HG03378 (cell line): ENCODE measurements around the gene KLF7.

ENCODE experiments used
- ATAC-seq: cut with Tn5 transposase; IDR thresholded peaks from one replicate; pipeline ENCODE4 v1.9.1; 2021; ENCODE audit warnings: mild to moderate bottlenecking, moderate library complexity; ENCODE audit not compliant: unreplicated experiment

KLF7 gene

DNA sequence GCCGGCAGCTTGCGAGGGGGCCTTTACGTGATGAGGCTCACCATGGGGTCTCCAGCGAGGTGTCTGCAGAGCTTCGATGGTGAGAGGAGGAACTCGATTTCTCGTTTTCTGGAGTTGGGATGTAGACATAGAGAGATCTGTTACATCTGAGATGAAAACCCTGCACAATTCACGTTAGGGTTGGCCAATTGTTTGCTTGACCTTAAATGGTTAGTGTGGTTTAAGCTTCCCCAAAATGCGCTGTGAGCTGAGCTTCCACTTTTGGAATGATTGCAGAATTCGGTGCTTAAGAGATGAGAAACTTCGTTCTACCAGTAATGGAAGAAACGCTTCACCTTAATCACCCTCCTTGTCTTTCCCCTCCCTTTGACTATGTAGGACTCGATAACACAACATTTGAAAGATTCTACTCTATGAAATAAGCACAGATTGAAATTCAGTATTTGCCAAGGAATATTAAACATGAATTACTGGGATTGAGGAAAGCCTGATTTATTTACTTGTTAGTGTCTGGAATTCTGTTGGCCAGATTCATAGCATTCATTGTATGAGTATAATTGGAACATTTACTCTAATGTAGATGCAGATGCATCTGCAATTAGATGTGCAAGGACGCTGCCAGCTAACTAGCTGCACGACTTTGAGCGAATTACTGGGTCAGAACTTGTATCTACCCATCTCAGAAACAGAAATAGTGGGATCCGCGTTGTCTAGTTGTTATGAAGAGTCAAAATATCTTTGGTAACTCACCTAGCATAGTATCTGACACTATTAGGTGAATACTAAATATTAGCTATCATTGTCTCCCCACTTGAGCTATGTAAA, 1.6 kb upstream of the KLF7 start:
- peak; percentile 10 for ATAC-seq

GRCh38 chr2:207166349-207167098, 776 bp upstream of the KLF7 start:
- ATAC-seq = peak; percentile 26

- ATAC-seq = peak; percentile 93
These were observed 246 bp upstream of the KLF7 start for GRCh38 chr2:207166039-207166348.

GRCh38 chr2:207164006-207164831, 1.5 kb downstream of the KLF7 start:
- no peak for ATAC-seq

GRCh38 chr2:207163756-207164005, 2.1 kb downstream of the KLF7 start:
- no peak for ATAC-seq

DNA sequence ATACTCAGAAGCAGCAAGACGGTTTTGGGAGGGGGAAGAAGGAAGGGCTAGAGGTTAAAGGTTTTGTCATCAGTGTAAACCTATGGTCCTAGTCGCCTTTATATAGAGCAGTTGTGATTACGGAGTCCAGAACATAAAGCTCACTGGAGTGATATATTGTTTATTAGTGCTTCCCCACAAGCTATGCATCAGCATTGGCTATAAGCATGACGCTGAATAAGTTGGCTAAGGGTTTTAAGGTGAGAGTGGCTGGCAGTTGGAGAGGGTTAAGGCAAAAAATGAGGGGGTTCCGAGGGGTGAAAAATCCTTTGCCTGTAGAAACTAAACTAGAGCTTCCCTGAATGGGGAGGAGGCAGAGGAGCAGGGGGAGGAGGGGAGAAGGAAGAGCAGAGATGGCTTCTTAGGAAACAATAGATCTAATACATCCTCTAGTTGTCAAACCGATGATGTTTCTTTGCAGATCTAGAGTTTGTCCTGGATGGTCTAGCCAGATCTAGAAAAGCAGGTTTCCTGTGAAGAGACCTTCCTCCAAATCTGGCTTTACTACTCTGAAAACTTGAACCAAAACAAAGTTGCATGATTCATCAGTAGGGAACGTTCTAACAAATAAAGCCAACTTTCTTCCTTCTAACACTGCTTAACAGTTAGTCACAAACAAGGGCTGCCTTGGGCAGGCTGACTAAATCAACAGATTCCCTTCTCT, 2.5 kb downstream of the KLF7 start:
- no peak for ATAC-seq

DNA sequence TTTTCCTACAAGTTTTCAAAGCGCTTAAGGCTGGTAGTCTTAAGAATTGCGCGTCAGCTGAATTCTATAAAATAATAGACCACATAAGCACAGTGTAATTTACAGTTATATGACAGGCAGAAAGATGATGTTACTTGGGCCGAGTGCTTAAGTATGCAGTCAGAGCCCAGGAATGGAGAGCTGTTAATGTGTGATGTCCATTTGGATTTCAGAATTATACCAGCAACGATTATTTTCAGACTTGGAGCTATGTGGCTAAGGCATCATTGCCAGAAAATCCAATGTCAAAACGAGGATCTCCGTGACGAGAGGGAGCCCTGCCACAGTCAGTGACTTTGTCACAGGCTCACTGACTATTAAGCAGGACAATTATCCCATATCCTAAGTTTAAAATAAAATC, 3.4 kb downstream of the KLF7 start:
- ATAC-seq = no peak

DNA sequence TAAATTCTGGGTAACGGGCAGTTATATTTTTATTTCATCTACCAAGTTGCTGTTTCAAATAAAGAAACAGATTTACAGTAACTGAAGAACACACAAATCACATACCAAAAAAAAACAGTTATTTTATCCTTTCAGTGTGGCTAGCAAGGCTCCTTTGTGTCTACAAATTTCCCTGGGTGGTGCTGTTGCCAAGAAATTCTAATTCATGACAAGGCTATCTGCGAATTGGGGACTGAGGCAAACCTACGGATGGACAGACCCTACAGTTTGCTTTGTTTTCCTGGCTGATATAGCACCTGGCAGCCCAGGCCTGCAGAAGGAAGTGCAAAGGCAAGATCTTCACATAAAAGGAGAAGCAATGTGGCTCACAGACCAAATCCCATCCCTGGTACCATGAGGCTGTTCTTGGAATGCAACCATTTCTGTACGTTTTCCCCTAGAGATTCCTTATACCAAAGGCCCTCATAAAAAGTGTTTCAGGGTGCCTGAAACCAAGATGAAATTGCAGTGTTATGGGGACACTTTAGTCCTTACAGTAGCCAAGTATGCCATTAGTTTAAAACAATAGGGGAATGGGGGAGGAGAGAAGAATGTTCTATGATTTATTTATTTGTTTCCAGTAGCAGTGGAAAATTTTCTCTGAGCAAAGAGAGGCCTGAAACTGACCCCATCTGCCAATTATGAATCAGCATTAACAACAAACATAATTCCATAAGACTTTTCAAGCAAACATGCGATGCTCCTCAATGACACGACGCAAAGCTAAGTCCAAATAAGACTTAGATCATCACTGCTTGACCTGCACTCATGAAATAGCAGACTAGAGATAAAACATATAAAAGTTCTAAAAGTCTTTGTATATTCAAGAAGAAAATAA, 4.3 kb downstream of the KLF7 start:
- no peak for ATAC-seq

DNA sequence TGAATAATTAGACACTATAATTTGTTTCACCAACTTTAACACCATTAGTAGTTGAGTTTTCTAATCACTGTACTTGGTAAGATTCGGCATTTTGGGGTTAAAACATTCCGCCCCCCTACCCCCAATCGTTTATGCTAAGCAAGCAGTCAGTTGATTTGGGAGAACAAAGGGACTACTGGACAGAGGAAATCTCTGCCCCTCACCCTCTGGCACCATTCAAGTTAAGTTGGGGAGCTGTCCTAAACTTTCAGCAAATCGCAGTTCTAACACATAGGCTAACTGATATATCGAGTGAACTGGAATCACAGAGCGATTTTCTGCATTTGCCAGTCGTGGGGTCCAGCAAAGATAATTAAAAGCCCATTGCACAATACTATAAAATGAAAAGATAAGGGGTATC, 5.6 kb downstream of the KLF7 start:
- no peak for ATAC-seq

- ATAC-seq = no peak
These were observed 6.7 kb downstream of the KLF7 start for GRCh38 chr2:207159002-207159401.

GRCh38 chr2:207157731-207158130, 8.0 kb downstream of the KLF7 start:
- no peak for ATAC-seq

DNA sequence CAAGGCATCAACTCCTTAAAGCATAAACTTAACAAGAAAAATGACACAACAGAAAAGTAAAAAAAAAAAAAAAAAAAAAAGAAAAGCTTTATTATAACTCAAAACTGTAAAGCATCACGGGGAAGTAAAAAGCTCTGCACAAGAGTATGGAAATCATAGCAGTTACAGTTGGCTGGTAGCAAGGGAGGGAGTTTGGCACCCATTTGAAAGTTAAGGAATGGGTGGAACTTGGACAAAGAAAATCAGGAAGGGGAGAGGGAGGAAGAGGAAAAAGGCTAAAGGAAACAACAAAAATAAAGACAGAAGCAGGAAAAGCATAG, 8.6 kb downstream of the KLF7 start:
- ATAC-seq = no peak

DNA sequence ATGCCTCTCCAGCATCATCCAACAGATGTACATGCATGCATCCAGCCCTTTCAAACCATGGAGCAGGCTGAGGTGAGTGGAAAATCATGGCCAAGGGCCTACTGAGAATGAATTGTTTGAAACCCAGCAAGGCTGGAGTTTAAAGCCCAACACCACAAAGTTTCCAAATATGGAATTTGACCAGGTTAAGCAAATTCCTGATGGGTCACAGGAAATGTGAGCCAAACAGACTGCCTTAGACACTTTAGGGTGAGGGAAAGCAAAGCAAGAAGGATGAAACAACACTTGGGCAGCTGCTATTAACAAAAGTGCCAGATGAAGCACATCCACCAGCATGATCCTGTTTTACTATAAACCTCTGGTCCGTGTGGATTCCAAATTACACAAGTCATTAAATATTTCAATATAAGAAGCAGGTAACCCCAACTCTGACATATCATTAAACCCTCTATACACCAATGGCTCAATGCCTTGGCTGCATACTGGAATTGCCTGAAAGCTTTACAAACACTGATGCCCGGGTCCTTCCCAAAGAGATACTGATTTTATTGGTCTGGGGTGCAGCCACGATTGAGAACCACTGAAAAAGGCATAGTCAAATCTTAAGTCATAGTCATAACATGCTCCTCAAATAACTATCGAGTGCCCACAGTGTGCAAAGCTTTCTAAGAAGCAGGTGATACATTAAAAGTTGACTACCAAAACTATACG, 9.1 kb downstream of the KLF7 start:
- ATAC-seq = peak; percentile 77

- ATAC-seq = no peak
These were observed 10.0 kb downstream of the KLF7 start for GRCh38 chr2:207155516-207156444.

DNA sequence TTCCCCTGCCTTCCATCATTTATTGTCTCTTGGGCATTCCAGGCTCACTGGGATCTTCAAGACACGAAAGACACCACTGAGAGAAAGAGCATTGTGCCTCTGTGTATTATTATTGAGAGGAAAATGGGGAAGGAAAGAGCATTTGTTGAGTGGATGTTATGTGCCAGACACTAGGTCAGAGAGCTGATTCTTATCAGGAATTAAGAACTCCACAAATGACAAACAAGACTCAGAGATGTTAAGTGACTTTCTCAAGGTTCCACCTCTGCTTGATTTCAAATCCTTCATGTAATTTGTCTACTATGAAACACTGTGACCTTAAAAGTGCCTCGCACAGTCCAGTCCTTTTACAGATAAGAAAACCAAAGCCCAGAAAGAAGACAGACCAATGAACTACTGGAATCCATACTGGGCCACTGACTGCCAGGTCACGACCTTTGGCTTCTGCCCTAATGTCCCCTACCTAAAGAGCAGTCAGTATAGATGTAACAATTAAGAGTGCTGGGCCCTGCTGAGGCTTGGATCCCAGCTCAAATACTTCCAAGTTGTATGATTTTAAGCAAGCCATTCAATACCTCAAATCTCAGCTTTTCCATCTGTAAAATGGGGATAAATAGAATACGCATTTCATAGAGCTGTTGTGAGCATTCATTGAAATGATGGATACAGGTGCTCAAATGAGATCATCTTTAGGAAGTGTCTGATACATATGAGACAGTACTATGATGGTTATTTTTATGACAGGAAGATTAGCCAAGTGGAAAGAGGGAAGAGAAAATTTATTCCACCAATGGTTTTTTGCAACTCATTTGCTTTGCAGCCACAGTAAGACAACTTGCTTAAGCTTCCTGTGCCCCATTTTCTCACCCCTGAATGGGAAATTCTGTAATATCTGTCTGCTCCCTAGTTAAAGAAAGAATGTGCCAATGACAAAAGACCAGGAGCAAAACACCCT, 10.9 kb downstream of the KLF7 start:
- ATAC-seq = no peak

DNA sequence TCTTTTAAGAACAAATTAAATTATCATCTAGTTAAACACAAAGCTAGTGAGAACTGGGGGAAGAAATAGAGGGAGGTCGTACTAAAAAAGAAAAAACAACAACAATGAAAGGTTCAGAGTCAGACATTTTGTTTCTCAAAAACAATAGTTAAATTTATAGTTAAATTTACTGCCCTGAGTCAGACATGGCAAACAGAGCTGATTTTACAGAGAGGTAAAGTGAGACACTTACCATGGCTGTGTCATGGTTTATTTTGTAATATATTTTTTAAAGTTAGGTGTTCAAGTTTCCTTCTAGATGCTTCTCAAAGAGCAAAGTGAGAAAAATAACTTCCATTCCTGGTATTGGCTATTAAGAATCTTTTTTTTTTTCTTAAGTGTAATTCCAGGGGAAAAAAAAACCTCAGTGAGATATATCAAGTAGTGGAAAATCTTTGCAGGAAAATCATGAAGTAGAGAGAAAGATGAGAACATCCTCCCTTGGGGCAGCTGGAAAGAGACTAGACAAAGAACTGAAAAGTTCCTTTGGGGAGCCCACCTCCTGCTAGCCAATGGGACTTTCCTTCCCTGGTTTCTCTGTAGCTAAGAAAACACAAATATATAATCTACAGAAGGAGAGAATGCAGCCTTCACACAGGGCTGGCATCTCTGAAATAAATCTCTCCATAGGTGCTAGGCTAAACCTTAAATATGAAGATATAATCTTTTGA, 12.3 kb downstream of the KLF7 start:
- no peak for ATAC-seq

- ATAC-seq = no peak
These were observed 14.7 kb downstream of the KLF7 start for GRCh38 chr2:207151048-207151447.
